Skin epidermis (tissue), 12 donors: ENCODE data around the gene SMARCA2.

Experiments used
- H3K27ac ChIP-seq, 21 experiments: fragments of 200-600 bp; sonication (generic) in 11 of 21; one replicate each; pipeline ENCODE4 v1.5.0; 2020; ENCODE audit warnings: mild to moderate bottlenecking in 3 of 21, inconsistent platforms in 2 of 21, moderate library complexity in 2 of 21
- H3K4me3 ChIP-seq, 7 experiments: fragments of 200-600 bp; sonication (generic) in 2 of 7; one replicate each; pipeline ENCODE4 v1.5.0; 2020; ENCODE audit warnings: inconsistent platforms in 2 of 7, mild to moderate bottlenecking in 2 of 7, moderate library complexity in 1 of 7

The SMARCA2 gene

DNA sequence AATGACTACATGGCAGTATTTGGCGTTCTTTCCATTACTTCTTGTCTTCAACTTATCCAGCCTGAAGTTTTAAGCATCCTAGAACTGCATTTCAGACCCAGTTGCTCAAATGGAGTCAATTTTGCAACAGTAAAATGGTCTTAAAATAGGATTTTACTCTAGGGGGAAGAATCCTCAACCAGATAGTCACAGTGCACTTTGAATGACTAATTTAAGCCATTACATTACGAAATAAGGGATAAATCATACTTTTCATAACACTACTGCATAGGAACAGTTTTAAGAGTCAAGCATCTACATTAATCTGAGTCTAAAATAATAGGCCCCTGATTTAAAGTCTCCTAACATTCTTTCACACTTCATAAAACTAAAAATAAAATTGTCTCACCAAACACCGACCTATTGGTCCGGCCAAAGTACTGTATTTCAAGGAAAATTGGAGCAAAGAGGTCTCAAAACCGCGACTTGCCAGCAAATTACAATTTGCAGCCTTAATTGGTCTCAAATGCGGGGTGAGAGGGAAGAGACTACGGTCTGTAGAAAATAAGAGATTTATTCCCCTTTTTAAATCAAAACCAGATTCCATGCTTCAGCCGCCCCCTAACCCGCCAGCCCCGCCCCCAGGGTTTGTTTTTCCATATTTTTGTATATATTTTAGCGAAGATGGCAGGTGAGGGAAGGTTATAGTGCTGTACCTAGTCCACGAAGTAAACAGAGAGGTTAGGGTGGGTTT, 1.2 kb upstream of the SMARCA2 start:
- Histone ChIP-seq H3K4me3 (peak overlapping the region; percentile 60 to 91 (median 83)), H3K27ac (peak overlapping the region in 20 of 21 experiments; percentile 32 to 99 (median 90))

DNA sequence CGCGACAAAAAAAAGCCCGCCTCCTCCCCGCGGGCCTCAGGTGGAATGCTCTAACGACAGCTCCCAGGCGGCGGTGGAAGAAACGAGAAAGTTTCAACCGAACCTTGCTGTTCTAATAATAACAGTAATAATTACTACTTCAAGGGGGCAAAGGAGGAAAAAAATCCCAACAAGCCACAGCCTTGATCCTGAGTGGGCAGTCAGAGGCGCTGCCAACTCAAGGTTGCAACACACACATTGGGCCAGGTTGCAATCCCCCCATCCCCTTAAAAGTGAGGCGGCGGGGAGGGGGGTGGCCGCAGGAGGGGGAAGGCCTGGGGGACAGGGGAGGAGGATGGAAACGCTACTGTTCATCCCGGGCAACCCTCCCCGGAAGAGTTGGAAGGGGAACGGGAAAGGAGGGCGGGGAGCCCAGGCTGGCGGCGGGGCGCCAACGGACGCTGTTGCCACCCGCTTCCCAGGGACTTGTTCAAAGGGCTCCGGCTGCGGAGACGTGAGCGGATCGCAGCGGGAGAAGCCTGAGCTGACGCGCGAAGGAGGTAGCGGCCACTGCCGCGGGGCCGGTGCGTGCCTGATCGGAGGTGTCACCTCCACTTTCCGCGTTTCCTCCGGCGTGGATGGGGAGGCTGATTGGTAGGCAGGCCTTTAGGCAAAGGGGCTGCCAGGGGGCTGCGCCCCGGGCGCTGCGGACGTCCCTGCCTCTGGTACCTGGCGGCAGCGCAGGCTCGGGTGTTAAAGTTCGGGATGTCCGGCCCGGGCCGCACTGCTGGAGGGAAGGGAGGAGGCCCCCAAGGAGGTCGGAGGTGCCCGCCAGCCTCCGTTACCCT, 647 bp downstream of the SMARCA2 start:
- H3K4me3 ChIP-seq: peak overlapping the region; percentile 60 to 91 (median 83)
- H3K27ac ChIP-seq: peak overlapping the region; percentile 87 to 99 (median 97)

DNA sequence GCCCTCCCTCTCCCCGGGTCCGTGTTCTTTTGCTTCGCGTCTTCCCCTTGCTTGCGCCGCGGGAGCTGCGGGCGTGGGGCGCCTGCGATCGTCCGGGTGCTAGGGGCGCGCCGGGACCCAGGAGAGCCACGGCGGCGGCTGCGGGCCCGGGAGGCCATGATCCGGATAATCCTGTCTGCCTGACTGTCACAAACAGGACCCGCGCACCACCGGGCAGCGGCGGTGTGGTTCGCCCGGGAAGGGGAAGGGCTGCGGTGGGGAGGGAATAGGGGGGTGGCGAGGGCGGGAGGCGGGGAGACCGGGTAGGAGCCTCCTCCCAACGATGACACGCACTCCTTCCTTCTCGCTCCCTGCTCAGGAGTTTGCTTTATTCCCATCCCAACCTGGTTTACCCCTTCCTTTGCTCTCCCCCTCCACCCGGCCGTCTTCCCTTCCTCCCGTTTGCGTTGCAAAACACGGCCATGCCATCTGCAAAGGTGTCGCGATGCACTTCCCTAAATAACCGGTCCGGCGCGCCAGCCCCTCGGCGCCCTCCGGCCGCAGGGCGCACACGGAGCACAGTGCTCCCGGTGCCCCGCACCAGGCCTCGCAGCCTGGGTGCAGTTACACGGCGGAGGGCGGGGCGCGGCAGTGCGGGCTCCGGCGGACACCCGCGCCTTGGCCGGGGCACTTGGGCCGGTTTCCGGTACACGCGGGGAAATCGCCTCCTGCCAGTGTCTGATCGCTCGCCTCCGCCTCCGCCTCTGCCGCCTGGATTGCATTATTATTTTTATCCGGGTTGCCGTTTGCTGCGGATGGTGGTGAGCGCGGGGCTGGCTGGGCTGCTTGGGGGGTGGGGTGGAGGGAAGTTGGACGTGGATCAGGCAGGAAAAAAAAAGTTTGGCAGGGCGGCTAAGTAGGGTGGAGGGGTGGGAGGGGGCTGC, 1.5 kb downstream of the SMARCA2 start:
- Histone ChIP-seq H3K4me3 (peak overlapping the region; percentile 60 to 91 (median 83)), H3K27ac (peak overlapping the region; percentile 87 to 99 (median 97))

DNA sequence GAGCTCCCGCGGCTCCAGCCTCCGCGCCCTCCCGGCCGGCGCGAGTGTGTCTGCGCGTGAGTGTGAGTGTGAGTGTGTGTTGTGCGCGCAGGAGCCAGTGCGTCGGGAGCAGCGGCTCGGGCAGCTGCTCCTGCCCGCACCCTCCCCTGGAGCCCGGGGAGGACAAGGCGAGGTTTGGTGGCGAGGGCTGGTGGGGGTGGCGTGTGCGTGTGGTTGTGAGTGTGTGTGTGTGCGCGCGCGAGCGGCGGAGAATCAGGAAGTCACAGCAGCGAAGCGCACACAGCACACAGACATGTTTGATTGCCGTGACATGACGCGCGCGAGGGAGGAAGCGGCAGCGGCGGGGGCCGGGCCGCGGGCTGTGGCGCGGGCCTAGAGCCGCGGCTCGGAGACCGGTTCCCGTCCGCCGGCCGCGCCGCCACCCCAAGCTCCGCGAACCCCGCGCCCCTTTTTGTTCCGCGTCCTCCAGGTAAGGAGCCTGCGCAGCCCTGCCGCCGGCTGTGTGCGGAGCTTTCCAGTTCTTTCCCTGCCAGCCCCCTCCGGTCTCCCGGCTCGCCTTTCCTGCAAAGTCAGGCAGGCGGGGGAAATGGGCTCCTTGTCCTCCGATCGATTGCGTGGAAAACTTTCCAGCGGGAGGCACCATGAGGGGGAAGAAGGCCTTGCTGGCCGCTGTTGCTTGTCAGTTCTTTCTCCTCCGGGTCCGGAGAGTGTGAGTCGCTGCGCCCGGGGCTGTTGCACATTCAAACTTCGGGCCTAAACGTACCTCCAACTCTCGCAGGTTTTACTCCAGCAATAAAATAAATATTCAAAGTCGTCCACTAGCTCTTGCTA, 2.4 kb downstream of the SMARCA2 start:
- peak overlapping the region; percentile 60 to 91 (median 83) for H3K4me3 ChIP-seq
- H3K27ac ChIP-seq: peak overlapping the region; percentile 87 to 99 (median 97)

DNA sequence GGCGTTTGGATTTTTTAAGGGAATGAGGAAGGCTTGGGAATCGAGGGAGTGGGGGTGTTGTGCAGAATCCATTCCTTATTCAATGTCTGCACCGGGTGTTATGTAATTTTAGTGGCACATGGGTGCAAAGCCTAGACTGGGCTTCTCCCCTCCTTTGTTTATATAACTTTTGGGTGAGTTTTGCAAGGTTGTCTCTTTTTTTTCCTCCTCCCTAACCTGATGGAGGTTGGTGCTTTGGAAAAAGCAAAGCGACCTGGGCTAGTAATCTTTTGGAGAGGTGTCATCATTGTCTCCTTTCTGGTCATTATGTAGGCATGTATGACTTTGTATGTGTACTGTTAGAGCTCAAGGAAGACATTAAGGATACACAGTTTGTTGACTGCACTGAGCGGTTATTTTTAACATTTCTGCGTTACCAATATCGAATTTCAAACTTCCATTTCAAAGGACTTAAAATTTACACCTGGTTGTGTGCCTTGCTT, 3.1 kb downstream of the SMARCA2 start:
- H3K27ac ChIP-seq: peak overlapping the region; percentile 87 to 99 (median 97)
- H3K4me3 ChIP-seq: peak overlapping the region; percentile 60 to 91 (median 83)

DNA sequence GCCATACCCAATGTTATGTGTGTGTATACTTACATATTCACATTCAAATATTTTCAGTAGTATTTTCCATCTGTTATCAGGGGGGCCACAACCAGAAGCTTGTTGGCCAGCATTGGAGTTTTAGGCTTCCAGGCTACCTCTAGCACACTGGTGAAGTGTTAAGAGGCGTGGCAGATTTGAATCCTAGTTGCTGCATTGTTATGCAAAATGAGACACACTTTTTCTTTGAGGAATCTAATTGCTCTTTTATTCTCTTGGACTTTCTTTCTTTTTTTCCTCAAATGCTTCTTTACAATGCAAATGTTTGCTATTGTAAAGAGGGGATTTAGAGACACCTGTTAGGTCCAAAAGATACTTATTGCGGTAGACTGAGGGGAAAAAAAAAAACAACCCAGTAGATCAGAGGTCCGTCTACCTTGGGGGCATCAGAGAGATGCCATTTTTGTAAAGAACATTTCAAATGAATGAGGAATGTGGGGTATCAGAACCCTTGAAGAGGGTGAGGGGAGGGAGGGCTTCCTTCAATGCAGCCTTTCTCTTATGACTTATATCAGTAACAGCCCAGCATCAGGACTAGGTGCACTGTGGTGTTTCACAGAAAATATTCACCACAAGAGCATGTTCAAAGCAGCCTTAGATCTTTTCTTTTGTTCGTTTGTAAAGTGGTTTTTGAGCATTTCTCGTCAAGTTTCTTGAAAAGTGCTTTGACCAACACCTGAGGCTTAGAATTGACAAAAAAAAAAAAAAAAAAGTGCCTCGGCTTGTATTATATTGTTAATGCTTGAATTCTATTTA, 3.8 kb downstream of the SMARCA2 start:
- Histone ChIP-seq H3K4me3 (peak overlapping the region in 6 of 7 experiments; percentile 10 to 91 (median 82)), H3K27ac (peak overlapping the region in 17 of 21 experiments; percentile 5 to 99 (median 96))

DNA sequence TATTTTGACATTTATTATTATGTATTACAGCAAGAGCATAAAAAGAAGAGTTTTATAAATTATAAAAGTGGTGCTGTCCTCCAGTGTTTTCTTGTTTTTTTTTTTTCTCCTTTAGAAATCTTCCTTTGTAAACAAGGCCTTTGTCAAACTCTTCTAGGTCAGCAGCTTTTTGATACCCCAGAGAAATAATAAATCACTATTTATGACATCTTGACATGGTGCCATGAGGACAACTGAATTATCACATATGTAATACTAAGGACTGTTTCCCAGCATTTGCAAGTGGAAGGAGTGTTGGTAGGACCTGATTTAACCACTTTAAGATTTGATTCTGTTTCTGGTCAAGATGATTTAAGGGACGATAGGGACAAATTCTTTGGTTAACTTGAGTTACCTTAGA, 4.6 kb downstream of the SMARCA2 start:
- no peak overlapping the region for H3K4me3 ChIP-seq
- peak overlapping the region in 3 of 21 experiments; percentile 13 to 52 (median 23) for H3K27ac ChIP-seq

DNA sequence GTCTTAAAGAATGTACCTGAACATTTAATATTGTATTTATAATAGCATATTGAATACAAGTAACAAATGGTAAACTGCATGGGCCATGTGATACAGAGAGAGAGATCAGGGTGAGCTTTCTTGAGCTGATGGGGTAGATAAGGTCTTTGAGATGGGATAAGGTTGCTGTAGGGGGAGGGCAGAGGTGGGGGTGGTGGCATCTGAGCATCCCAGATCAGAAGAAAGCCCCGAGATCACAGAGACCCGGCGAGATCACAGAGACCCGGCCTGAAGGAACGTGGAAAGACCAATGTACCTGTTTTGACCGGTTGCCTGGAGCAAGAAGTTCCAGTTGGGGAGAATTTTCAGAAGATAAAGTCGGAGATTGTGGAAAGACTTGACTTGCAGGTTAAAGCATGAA, 6.6 kb downstream of the SMARCA2 start:
- Histone ChIP-seq H3K27ac (peak overlapping the region in 5 of 21 experiments; percentile 4 to 74 (median 32)), H3K4me3 (no peak overlapping the region)

DNA sequence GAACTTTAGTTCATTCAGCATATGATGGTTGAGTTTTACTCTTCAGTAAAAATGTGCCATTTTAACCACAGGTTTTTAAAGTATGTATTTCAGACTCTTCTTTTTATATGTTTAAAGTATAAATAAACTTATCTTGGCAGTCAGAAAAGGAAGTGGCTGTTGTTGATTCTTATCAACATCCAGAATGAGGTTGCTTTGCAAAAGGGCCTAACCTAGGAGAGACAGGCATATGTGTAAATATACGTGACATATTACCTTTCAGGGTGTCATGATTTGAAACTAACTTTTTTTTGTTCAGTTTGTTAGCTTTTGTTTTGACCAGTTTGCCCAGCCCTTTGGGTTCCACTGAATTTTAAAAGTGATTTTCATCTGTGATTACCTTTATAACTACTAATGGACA, 7.4 kb downstream of the SMARCA2 start:
- peak overlapping the region in 8 of 21 experiments; percentile 8 to 74 (median 38) for H3K27ac ChIP-seq
- no peak overlapping the region for H3K4me3 ChIP-seq

DNA sequence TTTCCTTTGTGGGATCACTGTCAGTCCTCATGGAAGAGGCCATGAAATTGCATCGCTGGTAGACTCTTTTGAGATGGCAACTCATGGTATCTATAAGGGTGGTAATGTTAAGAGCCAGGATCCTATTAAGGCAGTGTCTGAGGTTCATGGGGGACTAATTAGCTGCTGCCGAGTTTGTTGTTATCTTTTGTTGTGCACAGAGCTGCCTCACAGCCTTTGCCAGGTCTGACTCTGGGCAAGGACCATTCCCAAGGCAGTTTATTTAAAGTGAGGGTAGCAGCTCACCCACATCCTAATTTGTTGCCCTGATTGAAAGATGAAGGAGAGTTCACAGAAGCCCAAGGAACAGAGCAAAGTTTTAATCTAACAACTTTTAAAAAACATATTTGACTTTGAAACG, 7.9 kb downstream of the SMARCA2 start:
- no peak overlapping the region for H3K4me3 ChIP-seq
- peak overlapping the region in 9 of 21 experiments; percentile 9 to 74 (median 37) for H3K27ac ChIP-seq

DNA sequence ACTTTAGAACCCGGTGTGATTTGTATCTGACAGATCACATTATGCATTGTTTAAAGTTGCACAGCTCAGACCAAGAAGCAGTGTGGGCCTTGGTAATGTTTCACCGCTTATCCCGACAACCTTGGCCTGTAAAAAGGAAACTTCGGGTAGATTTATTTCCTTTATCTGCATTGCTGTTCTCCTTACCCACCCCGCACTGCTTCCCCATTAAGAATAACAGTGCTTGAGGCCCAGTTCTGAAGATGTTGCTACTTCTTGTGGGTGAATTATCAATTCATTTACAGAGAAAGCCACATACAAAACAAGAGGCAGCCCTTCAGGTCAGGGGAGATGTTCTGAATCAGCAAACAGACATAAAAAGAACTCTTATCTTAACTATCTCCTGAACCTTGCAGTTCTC, 8.4 kb downstream of the SMARCA2 start:
- H3K4me3 ChIP-seq: no peak overlapping the region
- peak overlapping the region in 10 of 21 experiments; percentile 9 to 74 (median 28) for H3K27ac ChIP-seq

DNA sequence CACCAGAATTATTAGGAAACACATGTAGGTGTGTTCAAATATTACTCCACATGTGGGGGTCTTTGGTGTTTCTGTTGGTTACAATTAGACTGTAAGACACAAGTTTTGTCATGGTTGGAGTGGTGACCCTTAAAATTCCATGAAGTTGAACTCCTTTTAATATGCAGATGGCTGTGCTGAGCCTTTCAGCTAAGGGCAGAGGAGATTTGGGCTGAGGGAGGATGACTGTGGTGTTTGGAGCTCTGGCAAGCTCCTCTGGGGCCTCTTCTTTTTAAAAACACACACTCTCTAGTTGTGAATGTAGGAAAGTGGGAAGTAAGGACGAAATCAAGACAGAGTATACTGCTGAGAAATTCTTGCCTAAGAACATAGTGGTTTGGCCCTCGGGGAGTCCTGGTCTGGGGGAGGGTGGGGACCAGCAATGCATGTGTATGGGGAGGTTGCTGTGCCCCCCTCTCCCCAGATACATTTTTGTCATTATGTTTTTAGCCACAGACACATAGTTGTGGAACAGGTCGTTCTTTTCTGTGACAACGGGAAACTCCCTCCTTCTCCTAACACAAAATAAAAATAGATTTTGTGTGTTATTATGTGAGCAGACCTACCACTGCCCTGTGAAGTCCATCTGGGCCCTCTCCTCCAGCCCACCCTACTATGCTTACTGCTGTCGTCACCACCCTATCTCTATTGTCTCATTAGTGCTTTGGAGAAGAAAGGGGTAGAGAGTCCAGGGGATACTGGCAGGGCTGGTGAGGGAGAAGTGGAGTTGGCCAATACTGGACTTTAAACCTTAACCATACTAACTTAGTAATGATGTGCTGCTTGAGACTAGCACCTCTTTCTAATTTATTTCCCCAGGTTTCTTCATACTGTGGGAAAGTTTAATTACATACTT, 10.0 kb downstream of the SMARCA2 start:
- Histone ChIP-seq H3K4me3 (no peak overlapping the region), H3K27ac (peak overlapping the region in 13 of 21 experiments; percentile 14 to 76 (median 48))

DNA sequence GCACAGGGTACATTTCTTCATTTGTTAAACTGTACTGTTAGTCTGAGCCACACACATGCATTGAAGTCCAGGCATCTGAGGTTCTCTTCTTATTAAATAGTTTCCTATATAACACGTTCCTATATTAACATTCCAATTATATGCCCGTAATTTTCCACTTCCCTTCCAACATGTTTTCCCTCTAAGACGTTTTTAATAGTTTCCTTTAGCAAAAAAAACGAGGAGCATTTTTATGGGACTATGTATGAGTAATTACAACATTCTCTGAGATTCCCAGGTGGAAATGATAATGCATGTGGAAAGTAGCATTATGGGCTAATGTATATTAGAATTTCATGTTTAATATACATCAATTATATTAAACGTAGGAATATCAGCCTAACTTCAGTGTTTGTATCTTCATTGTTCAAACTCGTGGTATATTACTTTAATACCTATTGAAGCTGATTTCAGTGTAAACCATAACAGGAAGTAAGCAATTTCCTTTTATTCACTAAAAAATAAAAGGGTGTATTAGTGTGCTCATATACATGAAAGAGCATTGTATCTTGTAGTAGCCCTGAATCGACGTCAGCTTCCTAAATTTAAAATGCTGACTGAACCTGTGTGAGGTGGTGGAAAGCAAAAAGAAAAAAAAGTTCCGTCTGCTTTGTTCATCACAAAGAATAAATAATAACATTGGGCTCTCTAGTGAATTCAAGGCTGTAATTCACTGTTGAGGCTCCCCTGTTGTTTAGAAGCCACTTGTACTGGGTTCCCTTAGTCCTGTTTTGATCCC, 11.3 kb downstream of the SMARCA2 start:
- Histone ChIP-seq H3K4me3 (no peak overlapping the region), H3K27ac (peak overlapping the region in 12 of 21 experiments; percentile 14 to 76 (median 48))

DNA sequence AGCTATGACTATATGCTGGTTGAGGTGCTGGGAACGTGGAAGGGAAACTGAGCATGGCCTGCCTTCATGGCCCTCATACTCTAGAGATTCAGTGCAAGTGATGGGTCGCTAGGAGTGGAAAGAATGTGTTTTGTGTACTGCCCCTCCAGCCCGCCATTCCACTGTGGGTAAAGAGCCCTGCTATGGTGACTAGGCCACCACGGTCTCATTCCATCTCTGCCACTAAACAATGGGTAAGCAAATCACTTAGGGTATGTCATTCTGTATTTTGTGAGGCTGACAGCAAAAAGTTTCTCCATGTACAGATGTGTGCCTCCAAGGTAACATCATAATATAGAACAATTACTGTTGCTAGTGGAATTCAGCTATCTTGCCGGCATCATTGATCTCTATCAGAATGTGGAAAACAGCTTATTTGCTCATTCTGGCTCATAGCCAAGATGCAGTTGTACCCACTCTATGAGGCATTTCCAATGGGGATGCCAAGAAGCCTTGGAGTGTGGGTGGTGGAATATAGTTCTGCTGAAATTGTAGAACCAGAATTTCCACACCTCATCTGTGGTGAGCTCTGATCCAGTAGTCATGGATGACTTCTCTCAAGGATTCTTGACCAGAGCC, 12.5 kb downstream of the SMARCA2 start:
- Histone ChIP-seq H3K4me3 (no peak overlapping the region), H3K27ac (peak overlapping the region in 7 of 21 experiments; percentile 3 to 72 (median 40))

DNA sequence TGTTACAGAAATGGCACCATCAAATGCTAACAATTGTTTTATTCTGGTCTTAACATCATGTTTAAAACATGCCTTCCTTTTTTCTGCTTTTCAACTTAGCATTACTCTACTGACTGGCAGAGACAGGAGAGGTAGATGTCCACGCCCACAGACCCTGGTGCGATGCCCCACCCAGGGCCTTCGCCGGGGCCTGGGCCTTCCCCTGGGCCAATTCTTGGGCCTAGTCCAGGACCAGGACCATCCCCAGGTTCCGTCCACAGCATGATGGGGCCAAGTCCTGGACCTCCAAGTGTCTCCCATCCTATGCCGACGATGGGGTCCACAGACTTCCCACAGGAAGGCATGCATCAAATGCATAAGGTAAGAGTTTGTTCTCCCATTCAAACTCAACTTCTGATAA, 13.7 kb downstream of the SMARCA2 start:
- peak overlapping the region in 1 of 21 experiments; percentile 0 for H3K27ac ChIP-seq
- H3K4me3 ChIP-seq: no peak overlapping the region
